HCT116 (cell line): ENCODE measurements around the gene RPS6KA2.

ENCODE experiments used
- ELF1 ChIP-seq: IDR thresholded peaks from 2 replicates; pipeline ENCODE4 v1.6.1; 2012; ENCODE audit warnings: low read depth, borderline replicate concordance
- EZH2 ChIP-seq: fragments of 200-600 bp; sonication (generic); IDR thresholded peaks from 2 replicates; pipeline ENCODE4 v1.6.1; 2017; ENCODE audit warnings: antibody characterized with exemption, mixed run types
- EZH2phosphoT487 ChIP-seq: fragments of 200-600 bp; IDR thresholded peaks from 2 replicates; pipeline ENCODE4 v1.6.1; 2018; ENCODE audit warnings: antibody characterized with exemption, borderline replicate concordance
- POLR2A ChIP-seq: IDR thresholded peaks from 2 replicates; pipeline ENCODE4 v1.7.0; 2011; ENCODE audit warnings: borderline replicate concordance; ENCODE audit not compliant: insufficient read depth, insufficient read length; ENCODE audit errors: extremely low read depth
- POLR2AphosphoS5 ChIP-seq: IDR thresholded peaks from 2 replicates; pipeline ENCODE4 v1.6.1; 2011; ENCODE audit warnings: mild to moderate bottlenecking, low read depth, low read length, moderate library complexity
- RAD21 ChIP-seq: IDR thresholded peaks from 2 replicates; pipeline ENCODE4 v1.6.1; 2012; ENCODE audit warnings: low read depth, mild to moderate bottlenecking
- SRF ChIP-seq: IDR thresholded peaks from 2 replicates; pipeline ENCODE4 v1.6.1; 2012; ENCODE audit warnings: low read depth
- ZNF274 ChIP-seq: fragments of 200-500 bp; sonication (Bioruptor generic); IDR thresholded peaks from 2 replicates; pipeline ENCODE4 v1.6.1; 2014; ENCODE audit warnings: mild to moderate bottlenecking, low read depth, low read length, inconsistent platforms
- TF ChIP-seq, protein P1 (sequence below), 3 experiments: fragments of 200-600 bp in 1 of 3; sonication (generic) in 1 of 3; IDR thresholded peaks in 2 of 3; conservative IDR thresholded peaks in 1 of 3; 2 replicates each; pipeline ENCODE4 v1.5.1; 2012 to 2017; ENCODE audit warnings: low read depth in 2 of 3, low read length in 2 of 3, antibody characterized with exemption in 1 of 3, borderline replicate concordance in 1 of 3, control low read depth in 1 of 3, mild to moderate bottlenecking in 1 of 3, mixed read lengths in 1 of 3, mixed run types in 1 of 3, moderate library complexity in 1 of 3; ENCODE audit not compliant: insufficient read depth in 1 of 3
- TF ChIP-seq, protein P2 (sequence below): IDR thresholded peaks from 2 replicates; pipeline ENCODE4 v1.6.1; 2011; ENCODE audit warnings: mild to moderate bottlenecking, low read length, moderate library complexity; ENCODE audit not compliant: insufficient replicate concordance; ENCODE audit errors: extremely low read depth
- TF ChIP-seq, protein P3 (sequence below): IDR thresholded peaks from 2 replicates; pipeline ENCODE4 v1.6.1; 2012; ENCODE audit warnings: low read depth
- TF ChIP-seq, protein P4 (sequence below): IDR thresholded peaks from 2 replicates; pipeline ENCODE4 v1.6.1; 2012

DNA sequence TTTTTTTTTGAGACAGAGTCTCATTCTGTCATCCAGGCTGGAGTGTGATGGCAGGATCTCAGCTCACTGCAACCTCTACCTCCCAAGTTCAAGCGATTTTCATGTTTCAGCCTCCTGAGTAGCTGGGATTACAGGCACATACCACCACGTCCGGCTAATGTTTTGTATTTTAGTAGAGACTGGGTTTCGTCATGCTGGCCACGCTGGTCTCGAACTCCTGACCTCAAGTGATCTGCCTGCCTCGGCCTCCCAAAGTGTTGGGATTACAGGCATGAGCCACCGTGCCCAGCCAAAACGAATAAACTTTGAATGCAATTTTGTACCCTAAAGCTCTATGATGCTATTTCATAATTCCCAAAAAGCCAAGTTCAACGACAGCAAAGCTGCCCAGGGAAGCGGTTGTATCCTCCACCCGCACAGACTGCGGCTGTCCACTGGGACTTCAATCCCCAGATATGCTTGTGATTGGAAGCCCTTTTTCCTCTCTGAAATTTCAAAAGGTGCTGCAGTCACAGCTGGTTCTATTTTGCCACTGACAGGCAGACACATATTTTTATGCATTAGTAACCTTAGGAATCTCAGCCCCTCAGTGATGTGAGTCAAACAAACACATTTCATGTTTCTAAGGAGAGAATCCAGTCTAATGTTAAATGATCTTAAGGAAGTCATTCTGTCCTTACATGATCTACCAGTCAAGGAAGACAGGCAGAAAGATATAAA lies 31.8 kb downstream of the RPS6KA2 start:
- TF ChIP-seq, protein P1, sequence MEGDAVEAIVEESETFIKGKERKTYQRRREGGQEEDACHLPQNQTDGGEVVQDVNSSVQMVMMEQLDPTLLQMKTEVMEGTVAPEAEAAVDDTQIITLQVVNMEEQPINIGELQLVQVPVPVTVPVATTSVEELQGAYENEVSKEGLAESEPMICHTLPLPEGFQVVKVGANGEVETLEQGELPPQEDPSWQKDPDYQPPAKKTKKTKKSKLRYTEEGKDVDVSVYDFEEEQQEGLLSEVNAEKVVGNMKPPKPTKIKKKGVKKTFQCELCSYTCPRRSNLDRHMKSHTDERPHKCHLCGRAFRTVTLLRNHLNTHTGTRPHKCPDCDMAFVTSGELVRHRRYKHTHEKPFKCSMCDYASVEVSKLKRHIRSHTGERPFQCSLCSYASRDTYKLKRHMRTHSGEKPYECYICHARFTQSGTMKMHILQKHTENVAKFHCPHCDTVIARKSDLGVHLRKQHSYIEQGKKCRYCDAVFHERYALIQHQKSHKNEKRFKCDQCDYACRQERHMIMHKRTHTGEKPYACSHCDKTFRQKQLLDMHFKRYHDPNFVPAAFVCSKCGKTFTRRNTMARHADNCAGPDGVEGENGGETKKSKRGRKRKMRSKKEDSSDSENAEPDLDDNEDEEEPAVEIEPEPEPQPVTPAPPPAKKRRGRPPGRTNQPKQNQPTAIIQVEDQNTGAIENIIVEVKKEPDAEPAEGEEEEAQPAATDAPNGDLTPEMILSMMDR (IDR thresholded peaks at IDR 0.05 in 2 of 3, conservative IDR thresholded peaks at IDR 0.05 in 1 of 3; ENCODE audit: borderline replicate concordance in 1 of 3, insufficient read depth in 1 of 3, low read depth in 2 of 3, low read length in 2 of 3), result no peak
- TF ChIP-seq, protein P2, sequence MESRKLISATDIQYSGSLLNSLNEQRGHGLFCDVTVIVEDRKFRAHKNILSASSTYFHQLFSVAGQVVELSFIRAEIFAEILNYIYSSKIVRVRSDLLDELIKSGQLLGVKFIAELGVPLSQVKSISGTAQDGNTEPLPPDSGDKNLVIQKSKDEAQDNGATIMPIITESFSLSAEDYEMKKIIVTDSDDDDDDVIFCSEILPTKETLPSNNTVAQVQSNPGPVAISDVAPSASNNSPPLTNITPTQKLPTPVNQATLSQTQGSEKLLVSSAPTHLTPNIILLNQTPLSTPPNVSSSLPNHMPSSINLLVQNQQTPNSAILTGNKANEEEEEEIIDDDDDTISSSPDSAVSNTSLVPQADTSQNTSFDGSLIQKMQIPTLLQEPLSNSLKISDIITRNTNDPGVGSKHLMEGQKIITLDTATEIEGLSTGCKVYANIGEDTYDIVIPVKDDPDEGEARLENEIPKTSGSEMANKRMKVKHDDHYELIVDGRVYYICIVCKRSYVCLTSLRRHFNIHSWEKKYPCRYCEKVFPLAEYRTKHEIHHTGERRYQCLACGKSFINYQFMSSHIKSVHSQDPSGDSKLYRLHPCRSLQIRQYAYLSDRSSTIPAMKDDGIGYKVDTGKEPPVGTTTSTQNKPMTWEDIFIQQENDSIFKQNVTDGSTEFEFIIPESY, result no peak
- TF ChIP-seq EZH2, result no peak
- TF ChIP-seq POLR2A, result no peak
- TF ChIP-seq RAD21, result no peak
- TF ChIP-seq, protein P3, sequence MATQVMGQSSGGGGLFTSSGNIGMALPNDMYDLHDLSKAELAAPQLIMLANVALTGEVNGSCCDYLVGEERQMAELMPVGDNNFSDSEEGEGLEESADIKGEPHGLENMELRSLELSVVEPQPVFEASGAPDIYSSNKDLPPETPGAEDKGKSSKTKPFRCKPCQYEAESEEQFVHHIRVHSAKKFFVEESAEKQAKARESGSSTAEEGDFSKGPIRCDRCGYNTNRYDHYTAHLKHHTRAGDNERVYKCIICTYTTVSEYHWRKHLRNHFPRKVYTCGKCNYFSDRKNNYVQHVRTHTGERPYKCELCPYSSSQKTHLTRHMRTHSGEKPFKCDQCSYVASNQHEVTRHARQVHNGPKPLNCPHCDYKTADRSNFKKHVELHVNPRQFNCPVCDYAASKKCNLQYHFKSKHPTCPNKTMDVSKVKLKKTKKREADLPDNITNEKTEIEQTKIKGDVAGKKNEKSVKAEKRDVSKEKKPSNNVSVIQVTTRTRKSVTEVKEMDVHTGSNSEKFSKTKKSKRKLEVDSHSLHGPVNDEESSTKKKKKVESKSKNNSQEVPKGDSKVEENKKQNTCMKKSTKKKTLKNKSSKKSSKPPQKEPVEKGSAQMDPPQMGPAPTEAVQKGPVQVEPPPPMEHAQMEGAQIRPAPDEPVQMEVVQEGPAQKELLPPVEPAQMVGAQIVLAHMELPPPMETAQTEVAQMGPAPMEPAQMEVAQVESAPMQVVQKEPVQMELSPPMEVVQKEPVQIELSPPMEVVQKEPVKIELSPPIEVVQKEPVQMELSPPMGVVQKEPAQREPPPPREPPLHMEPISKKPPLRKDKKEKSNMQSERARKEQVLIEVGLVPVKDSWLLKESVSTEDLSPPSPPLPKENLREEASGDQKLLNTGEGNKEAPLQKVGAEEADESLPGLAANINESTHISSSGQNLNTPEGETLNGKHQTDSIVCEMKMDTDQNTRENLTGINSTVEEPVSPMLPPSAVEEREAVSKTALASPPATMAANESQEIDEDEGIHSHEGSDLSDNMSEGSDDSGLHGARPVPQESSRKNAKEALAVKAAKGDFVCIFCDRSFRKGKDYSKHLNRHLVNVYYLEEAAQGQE, result no peak
- no peak for TF ChIP-seq SRF
- TF ChIP-seq, protein P4, sequence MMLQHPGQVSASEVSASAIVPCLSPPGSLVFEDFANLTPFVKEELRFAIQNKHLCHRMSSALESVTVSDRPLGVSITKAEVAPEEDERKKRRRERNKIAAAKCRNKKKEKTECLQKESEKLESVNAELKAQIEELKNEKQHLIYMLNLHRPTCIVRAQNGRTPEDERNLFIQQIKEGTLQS, result no peak
- no peak for TF ChIP-seq EZH2phosphoT487
- TF ChIP-seq ZNF274, result no peak
- TF ChIP-seq POLR2AphosphoS5, result no peak
- no peak for TF ChIP-seq ELF1
